HG02642 (cell line): Measurements from ENCODE around the gene NPPB.

Experiments used
- ATAC-seq: cut with Tn5 transposase; IDR thresholded peaks from one replicate; pipeline ENCODE4 v1.9.1; 2021; ENCODE audit warnings: mild to moderate bottlenecking; ENCODE audit not compliant: unreplicated experiment, poor library complexity

Gene NPPB

DNA sequence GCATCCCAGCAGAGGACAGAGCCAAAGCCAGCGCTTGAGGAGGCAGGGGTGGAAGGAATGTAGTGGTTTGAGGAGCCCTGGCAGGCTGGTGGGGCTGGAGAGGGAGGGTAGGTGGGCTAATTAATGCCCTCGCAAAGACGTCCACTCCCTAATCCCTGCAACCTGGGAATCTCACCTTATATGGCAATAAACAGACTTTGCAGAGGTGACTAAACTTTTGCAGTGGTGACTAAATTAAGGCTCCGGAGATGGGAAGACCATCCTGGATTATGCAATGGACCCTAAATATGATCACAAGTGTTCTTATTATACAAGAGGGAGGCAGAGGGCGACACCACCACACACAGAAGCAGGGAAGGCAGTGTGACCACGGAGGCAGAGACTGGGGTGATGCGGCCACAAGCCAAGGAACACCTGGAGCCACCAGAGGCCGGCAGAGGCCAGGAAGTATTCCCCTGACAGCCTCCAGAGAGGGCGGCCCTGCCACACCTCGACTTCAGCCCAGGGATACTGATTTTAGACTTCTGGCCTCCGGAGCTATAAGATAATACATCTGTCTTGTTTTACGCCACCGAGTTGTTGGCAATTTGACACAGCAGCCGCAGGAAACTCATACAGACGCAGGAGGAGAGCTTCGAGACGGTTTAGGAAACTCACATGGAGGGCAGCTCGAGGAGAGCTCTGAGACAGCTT lies 23.1 kb upstream of the NPPB start:
- ATAC-seq = no peak

DNA sequence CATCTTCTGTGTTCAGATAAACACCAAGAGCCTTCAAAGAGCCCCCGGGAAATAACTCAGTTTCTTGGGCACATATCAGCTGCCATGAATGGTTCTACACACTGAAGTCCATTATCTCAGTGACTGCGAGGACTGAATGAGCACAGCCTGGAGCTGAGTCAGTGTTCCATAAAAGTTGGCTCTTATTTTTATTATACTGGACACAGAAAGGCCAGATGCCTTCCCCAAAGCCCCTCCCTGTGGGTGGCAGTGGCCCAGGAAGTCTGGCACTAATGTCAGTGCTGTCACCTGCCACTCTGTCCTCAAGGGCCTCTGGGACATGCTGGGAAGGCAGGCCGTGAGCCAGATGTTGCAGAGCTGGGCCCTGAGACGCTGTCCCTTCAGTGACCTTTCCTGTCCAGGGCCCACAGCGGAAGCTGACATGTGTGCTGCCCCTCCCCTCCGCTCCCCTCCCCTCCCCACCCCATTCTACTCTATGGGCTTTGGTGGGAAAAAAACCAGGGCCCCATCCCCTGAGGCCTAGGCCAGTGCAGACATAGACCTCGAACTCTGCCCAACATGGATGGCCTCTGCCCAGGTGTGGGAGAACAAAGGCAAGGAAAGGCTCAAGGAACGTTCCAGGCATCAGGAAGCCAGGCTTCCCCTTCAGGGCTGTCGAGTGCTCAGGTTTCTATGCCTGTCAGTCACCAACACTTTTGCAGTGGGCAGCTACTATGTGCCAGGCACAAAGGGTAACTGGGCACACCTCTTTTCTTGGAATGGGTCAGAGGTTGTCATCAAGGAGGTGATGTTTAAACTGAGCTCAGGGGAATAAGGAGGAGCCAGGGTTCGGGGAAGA lies 22.4 kb upstream of the NPPB start:
- no peak for ATAC-seq

DNA sequence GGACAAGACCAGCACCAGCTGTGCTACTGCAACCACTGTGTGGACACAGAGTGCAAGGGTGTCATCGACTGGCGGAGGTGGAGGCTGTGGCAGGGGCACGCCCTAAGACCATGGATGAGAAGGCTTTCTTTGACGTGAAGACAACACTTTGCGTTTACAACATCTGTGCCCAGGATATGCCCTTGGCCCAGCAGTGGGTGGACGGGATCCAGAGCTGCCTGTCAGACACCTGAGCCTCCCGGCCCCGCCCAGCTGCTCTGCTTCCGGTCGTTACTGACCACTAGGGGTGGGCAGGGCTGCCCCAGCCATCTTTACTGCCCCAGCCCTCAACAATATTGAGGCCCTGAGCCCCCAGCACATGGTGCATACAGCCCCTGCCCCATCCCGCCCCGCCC lies 21.4 kb upstream of the NPPB start:
- no peak for ATAC-seq

- ATAC-seq = no peak
These were observed 20.8 kb upstream of the NPPB start for GRCh38 chr1:11879311-11880180.

- no peak for ATAC-seq
These were observed 20.1 kb upstream of the NPPB start for GRCh38 chr1:11878891-11879190.

DNA sequence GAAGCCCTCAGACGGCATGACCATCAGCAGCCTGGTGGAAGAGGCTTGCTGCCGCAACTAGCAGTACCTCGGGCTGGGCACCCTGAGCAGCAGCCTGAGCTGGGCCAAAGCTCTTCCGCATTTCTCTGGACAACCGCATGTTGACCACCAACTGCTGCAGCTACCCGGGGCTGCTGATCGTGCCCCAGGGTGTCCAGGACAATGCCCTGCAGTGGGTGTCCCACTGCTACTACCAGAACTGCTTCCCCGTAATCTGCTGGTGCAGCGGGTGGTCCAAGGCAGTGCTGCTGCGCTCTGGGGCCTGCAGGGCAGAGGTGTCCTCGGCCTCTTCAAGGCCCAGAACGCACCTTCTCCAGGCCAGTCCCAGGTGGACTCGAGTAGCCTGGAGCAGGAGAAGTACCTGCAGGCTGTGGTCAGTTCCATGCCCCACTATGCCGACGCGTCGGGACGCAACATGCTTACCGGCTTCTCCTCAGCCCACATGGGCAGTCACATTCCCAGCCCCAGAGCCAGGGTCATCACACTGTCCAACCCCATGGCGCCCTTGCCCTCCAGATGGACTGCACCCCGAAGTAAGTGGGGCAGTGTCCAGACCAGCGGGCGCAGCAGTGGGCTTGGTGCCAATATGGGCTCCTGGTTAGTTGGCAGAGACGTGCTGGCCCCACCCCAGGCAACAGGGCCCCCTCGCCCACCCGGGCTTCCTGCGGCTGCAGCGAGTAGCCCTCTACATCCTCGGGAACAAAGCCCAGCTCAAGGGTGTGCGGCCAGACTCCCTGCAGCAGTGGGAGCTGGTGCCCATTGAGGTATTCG lies 19.5 kb upstream of the NPPB start:
- no peak for ATAC-seq

DNA sequence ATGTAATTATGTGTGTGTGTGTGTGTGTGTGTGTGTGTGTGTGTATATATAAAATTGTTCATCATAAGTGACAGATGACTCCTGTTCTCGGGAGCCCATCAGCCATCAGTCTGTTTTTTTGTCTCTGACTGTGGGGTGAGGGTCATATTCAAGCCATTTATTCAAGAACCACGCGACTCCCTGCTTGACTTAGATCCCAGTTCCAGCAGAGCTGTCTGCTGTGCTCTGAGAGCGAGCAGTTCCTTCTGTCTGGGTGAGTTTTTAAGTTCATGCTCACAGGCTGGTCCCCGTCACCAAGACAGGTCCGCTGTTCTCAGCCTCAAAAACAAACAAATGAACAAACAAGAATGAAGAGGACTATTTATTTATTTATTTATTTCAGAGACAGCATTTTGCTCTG lies 18.3 kb upstream of the NPPB start:
- no peak for ATAC-seq

- ATAC-seq = no peak
These were observed 16.3 kb upstream of the NPPB start for GRCh38 chr1:11875094-11875493.

DNA sequence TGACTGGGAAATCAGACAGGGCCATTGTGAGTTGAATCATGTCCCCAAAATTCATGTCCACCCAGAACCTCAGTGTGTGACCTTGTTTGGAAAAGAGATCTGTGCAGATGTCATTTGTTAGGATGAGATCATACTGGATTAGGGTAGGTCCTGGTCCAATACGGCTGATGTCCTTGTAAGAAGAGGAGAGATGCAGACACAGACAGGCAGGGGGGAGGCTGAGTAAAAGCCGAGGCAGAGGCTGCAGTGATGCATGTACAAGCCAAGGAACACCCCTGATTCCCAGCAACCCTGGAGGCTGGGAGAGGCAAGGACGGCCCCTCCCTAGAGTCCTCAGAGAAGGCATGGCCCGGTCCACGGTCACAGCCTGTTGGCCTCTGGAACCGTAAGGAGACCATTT lies 15.9 kb upstream of the NPPB start:
- no peak for ATAC-seq

DNA sequence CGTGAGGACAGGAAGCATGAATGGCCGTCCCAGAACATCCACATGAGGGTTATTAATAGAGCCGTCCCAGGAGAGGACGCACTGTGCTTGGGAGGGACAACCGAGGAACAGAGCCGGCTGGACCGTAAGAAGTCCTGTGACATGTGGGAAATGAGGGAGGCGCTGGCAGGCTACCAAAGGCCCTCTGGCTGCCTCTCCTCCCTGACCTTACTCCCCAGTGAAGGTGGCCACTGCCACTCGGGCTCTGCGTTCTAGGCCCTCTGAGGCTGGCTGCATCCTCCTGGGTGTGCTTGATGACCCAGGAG lies 15.5 kb upstream of the NPPB start:
- no peak for ATAC-seq

- ATAC-seq = no peak
These were observed 14.9 kb upstream of the NPPB start for GRCh38 chr1:11873395-11874257.

DNA sequence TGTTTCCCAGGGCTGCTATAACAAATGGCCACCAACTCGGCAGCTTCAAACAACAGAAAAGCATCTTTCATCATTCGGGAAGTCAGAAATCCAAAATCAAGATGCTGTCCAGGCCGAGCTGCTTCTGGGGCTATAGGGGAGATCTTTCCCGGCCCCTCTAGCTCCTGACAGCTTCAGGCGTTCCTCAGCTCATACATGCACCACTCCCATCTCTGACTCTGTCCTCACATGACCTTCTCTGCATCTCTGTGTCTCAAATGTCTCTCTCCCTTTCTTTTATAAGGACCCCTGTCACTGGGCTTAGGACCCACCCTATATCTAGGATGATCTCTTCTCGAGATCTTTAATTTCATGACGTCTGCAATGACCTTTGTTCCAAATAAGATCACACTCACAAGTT lies 13.8 kb upstream of the NPPB start:
- no peak for ATAC-seq

GRCh38 chr1:11869650-11870207 lies 11.0 kb upstream of the NPPB start:
- ATAC-seq = no peak

- no peak for ATAC-seq
These were observed 10.4 kb upstream of the NPPB start for GRCh38 chr1:11869104-11869503.

- ATAC-seq = no peak
These were observed 9.7 kb upstream of the NPPB start for GRCh38 chr1:11868331-11868980.

- ATAC-seq = no peak
These were observed 4.1 kb upstream of the NPPB start for GRCh38 chr1:11862890-11863289.

- no peak for ATAC-seq
These were observed 1.8 kb upstream of the NPPB start for GRCh38 chr1:11860587-11860986.

DNA sequence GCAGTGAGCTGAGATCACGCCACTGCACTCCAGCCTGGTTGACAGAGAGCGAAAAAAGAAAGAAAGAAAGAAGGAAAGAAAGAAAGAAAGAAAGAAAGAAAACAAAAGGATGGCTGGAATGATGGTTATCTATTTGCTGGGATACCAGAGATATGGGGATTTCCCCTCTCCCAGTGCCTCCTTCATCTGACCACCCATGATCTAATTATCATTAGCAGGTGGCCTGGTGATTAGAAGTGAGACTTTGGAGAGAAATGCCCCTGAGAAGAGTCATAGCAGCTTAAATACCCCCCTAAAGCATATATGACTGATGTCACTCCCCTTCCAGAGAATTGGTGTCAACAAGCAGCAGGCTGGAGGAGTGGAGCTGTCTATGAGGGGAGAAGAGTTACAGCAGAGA lies 1.3 kb upstream of the NPPB start:
- ATAC-seq = no peak
